Stimulated activated CD8-positive, alpha-beta memory T cell treated with anti-CD3 and anti-CD28 coated beads, Interleukin-15, amount 100 ng/mL, for 48 hours (primary cell): Measurements from ENCODE around the gene RNPS1.
"Not testable (repeated sequence)": the region's sequence is repeated elsewhere in the genome, so short reads cannot be mapped to it uniquely, and the experiment has no call there.

Experiments
- DNase-seq, 2 donors: peaks; one replicate each; pipeline ENCODE4 v3.0.0-alpha.2; 2020; ENCODE audit warnings: low read depth in 2 of 2

The RNPS1 gene

GRCh38 chr16:2282866-2283555 lies 15.1 kb upstream of the RNPS1 start:
- no peak for DNase-seq

DNA sequence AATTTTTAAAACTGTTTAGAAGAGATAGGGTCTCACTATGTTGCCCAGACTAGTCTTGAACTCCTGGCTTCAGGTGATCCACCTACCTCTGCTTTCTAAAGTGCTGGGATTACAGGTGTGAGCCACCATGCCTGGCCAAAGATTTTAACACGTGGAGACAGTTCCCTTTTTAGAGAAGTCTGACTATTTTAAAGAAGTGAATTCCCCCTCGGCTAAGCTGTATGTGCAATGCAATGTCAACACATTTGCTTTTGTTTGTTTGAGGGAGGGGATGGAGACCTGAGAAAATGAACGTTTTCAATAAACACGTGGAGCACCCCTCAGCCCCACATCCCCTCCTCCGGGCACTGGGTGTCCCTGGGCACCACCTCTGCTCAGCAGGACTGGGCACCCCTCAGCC lies 14.3 kb upstream of the RNPS1 start:
- DNase-seq: no peak

DNA sequence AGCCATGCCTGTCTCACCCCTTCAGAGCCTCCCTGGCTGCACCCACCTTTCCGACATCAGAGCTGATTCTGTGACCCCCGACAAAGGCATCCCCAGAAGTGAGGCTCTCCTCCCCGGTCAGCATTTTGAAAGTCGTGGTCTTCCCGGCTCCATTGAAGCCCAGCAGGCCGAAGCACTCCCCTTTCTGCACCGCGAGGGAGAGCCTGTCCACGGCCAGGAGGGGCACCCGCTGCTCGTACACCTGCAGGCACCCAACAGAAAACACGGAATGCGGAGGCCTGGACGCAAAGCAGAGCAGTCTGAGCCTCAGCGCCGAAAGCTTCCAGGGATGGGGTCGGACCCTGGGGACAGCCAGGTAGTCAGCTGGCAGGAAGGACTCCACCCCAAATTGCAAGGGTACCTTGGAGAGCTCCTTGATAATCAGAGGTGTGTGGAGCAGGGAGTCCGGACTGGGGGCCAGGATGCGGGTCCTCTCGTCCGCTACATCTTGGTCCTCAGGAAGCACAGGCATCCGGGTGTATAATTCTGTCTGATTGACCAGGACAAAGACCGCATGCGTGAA lies 13.1 kb upstream of the RNPS1 start:
- no peak for DNase-seq

GRCh38 chr16:2280461-2280860 lies 12.5 kb upstream of the RNPS1 start:
- no peak for DNase-seq

GRCh38 chr16:2278956-2279800 lies 11.3 kb upstream of the RNPS1 start:
- DNase-seq: no peak

GRCh38 chr16:2278272-2278608 lies 10.3 kb upstream of the RNPS1 start:
- DNase-seq: no peak

DNA sequence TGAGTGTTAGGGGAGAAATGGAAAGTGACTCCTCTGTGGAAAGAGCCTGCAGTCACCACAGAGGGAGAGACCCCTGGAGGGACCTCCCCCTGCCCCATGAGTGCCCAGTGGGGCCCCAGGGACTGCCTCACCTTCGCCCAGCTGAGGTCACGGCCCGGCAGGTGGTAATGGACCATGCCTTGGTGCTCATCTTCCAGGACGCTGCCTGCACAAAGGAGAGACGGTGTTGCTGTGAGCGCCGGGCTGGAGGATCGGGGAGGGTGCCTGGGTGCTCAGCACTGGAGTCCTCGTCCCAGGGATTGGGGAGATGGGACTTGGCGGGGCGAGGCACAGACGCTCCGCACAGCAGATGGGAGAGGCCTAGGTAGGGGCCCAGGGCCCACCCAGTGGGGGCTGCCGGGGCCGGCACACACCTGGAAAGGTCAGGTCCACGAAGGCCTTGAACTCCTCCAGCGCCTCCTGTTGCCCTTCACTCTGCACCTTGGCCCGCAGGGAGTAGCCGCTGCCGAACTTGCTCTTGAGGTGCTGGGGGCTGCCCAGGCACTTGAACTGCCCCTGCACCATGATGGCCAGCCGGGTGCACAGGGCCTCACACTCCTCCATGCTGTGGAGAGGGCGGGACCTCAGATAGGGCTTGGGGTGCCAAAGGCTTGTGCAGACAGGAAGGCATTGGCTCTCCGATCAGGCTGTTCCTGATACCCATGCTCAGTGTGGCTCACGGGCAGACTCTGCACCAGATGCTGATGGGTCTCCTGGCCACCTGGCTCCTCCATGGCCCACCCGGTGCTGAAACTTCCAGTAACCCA lies 9.7 kb upstream of the RNPS1 start:
- DNase-seq: no peak

- DNase-seq: no peak
These were observed 8.7 kb upstream of the RNPS1 start for GRCh38 chr16:2276368-2277195.

DNA sequence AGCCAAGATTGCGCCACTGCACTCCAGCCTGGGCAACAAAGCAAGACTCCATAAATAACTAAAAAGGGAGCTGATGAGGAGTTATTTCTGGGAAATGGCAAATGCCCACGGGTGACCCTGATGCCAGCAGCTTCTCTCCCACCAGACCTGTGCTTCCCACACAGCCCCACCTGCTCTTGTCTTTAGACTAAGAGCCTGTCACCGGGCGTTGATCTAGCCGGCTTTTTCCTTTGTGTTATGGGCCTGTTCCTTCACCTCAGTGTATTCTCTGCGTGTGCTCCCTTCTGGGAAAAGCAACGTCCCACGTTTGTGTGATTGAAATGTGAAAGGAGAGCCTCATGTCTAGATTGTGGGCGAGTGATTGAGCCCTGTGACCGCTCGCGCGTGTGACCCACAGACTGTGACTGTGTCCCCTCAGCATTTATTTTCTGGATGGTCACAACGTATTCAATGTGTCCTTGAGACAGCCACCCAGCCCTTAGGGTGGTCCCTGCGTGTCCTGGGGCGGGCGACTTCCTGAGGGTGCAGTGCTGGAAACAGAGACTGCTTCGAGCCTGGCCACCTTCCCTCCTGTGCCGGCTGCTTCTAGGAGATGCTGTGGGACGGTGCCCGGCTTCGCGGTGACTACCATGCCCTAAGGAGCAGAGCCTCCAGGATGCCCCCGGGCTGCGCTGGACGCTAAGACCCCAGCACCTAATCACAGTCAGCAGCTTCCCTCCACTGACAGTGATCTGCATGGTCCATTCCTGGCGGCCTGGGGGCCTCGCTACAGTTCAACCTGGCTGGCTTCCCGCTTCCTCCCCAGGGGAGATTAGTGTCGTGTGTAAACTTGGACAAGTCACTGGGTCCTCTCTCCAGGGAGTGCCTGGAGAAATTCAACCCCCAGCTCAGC lies 7.8 kb upstream of the RNPS1 start:
- no peak for DNase-seq

DNA sequence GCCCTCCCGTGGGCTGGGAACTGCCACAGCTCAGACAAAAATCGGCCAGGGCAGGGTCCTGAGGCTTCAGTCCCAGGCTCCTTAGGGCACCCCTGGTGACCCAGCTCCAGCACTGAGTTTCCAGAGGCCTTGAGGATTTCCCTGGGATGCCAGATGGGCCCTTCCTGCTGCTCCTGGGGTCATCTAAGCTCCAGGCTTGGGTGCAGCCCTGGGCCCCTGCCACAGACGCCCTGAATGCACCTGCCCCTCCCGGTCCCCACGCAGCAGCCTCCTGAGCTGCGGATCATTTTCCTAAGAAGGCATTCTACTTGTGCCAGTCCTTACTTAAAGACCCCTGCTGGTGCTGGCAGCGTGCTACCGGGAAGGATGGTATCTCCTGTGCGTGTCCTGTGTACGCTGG lies 6.0 kb upstream of the RNPS1 start:
- DNase-seq: no peak

GRCh38 chr16:2273484-2273883 lies 5.6 kb upstream of the RNPS1 start:
- DNase-seq: no peak

DNA sequence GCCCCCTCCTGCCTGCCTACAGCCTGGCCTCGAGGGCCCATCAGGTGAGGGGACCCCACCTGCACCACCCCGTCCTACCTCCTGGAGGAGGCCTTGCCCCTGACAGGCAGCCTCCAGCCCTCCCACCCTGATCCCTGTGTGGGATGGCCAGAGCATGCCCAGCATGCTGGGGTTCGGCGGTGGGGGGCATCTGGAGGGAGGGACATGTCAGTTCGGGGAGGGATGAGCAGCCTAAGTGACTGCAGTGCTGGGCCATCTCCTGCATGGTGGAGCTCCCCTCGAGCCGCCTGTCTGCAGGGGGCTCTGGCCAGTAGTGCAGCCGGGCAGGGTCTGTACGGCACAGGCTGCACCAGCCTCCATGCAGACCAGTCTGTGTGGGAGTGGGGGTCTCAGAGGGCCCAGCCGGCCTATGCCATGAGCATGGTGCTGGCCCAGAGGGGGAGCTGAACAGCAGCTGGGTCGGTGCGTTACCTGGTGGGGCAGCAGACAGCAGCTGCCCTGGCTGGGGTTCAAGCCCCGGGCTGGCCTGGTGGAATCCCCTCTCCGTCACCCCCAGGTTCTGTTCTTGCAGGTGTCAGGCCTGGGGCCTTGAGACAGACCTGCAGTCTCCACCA lies 4.0 kb upstream of the RNPS1 start:
- DNase-seq: no peak

- DNase-seq: no peak
These were observed 2.9 kb upstream of the RNPS1 start for GRCh38 chr16:2270588-2271470.

DNA sequence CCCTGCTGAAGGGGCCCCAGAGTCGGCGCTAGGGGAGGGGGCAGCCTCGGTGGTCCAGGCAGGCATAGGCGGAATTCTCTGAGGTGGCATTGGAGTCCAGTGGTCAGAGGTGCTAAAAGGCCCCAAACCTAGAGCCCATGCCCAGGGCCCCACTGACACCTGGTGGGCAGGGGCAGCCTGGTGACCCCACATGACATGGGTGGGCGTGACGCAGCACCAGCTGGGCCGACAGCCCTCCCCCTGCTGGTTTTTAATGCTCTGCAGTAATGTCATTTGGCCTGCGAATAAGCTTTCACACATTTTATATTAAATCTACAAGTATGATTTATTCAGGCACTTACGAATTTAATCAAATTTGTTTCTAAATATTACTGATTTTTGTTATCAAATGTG lies 2.1 kb upstream of the RNPS1 start:
- DNase-seq: no peak

DNA sequence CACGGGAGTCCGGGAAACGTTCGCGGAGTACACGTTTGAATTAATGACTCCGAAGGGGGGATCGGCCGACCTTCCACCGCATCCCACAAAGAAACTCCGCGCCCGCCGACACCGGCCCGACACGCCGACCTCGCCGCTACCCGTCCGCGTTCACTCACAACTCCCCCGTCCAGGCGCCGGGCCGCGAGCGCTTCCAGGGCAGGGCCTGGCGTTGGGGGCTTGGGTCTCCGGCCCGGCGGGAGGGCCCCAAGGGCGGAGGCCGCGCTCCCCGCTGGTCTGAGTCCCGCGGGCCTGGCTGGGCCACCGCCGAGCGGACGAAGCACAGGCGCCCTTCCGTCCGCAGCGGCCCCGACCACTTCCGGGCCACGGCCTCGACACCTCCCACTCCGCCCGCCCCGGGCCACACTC lies 417 bp downstream of the RNPS1 start:
- DNase-seq: peak in 1 of 2 donors; percentile 61

DNA sequence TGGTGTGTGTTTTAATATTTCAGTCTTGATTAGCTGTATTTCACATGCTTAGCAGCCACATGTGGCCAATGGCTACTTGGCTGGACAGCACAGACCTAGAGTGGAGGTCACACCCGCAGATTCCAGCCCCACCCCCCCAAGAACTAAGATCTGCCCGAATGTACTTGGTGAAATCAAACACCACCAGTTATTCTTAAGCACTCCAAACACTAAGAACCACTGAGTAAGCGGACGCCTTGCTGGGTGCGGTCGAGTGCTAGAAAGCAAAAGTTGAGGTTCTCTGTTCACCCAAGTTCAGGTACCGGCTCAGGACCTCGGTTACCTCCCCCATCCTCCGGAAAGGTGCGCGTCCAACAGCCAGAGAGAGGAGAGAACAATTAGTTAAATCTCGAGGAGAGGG lies 1.0 kb downstream of the RNPS1 start:
- not testable (repeated sequence) for DNase-seq

- DNase-seq: not testable (repeated sequence)
These were observed 4.9 kb downstream of the RNPS1 start for GRCh38 chr16:2263026-2263425.

DNA sequence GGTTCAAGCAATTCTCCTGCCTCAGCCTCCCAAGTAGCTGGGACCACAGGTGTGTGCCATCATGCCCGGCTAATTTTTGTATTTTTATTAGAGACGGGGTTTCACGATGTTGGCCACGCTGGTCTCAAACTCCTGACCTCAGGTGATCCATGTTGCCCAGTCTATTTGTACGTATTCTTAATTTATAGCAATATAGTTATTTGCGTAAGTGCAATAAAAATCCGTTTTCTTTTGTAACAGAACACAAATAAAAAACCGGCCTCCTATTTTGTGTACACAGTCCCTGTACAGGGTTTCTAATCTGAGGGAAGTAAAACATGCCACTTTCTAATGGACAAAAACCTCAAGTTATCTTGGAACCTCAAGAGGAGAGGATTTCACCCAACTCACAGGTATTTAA lies 7.7 kb downstream of the RNPS1 start:
- DNase-seq: no peak

GRCh38 chr16:2258530-2258929 lies 9.4 kb downstream of the RNPS1 start:
- not testable (repeated sequence) for DNase-seq
